Measurements from ENCODE around the gene CCPG1.
"Not testable (repeated sequence)": the region's sequence is repeated elsewhere in the genome, so short reads cannot be mapped to it uniquely, and the experiment has no call there.

DNA sequence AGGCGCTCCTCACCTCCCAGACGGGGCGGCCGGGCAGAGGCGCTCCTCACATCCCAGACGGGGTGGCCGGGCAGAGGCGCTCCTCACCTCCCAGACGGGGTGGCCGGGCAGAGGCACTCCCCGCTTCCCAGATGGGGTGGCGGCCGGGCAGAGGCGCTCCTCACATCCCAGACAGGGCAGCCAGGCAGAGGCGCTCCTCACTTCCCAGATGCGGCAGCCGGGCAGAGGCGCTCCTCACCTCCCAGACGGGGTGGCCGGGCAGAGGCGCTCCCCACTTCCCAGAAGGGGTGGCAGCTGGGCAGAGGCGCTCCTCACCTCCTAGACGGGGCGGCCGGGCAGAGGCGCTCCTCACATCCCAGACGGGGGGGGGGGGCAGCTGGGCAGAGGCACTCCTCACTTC, 37.8 kb upstream of the CCPG1 start:
- TF ChIP-seq, protein P1, sequence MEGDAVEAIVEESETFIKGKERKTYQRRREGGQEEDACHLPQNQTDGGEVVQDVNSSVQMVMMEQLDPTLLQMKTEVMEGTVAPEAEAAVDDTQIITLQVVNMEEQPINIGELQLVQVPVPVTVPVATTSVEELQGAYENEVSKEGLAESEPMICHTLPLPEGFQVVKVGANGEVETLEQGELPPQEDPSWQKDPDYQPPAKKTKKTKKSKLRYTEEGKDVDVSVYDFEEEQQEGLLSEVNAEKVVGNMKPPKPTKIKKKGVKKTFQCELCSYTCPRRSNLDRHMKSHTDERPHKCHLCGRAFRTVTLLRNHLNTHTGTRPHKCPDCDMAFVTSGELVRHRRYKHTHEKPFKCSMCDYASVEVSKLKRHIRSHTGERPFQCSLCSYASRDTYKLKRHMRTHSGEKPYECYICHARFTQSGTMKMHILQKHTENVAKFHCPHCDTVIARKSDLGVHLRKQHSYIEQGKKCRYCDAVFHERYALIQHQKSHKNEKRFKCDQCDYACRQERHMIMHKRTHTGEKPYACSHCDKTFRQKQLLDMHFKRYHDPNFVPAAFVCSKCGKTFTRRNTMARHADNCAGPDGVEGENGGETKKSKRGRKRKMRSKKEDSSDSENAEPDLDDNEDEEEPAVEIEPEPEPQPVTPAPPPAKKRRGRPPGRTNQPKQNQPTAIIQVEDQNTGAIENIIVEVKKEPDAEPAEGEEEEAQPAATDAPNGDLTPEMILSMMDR (conservative IDR thresholded peaks at IDR 0.05): not testable (repeated sequence)
- not testable (repeated sequence) for TF ChIP-seq ZFX (IDR thresholded peaks at IDR 0.05)

Data from C4-2B (cell line).